Mammary epithelial cell (primary cell): Measurements from ENCODE around the gene CCHCR1.

ENCODE experiments used
- EZH2 ChIP-seq: IDR thresholded peaks from 2 replicates; pipeline ENCODE4 v1.6.1; 2012; ENCODE audit warnings: low read length, inconsistent platforms, borderline replicate concordance
- TF ChIP-seq, protein P1 (sequence below), 2 donors: IDR thresholded peaks in 1 of 2; conservative IDR thresholded peaks in 1 of 2; 2 replicates each; pipeline ENCODE4 v1.5.1; 2011 to 2012; ENCODE audit warnings: inconsistent platforms in 2 of 2, low read length in 2 of 2, mild to moderate bottlenecking in 2 of 2, control low read depth in 1 of 2, low read depth in 1 of 2; ENCODE audit not compliant: insufficient read depth in 1 of 2; ENCODE audit errors: extremely low read depth in 1 of 2

DNA sequence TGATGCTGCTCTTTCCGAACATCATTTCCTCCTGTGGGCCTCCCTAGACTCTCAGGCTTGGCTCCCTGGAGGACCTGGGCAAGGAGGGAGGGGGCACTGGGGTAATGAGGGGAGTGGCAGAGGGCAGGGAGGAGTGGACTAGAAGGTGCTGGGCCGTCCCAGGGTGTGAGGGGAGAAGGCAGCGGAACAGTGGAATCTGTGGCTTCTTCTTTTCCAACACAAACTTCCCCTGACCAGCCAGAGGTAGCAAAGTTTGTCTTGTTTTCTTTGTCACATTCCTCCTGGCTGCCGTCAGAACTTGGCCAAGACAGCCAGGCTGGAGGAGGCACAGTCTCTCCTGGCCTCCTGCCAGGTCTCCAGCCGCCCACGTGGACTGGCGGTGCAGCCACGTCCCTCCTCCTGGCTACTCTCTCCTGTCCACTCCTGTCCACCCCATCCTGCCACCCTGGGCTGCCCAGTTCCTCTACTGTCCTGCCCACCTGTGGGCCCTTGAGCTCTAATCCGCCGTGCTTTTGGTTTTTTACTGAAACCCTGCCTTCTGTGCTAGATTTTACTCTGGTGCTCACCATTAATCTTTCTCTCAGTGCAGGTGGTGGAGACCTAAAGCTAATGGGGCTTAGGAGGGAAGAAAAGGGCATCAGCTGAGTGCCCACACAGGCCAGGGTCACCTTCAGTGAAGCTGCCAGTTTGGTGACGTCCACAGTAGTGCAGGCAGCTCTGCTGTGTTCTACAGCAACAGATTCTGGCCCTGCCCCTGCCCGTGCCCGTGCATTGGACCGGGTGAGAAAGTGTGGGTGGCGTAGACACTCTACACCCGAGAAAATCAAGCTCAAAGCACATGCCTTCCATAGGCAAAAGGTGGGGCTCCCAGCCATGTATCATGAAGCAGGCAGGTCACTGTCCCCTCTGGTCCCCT lies 34.6 kb downstream of the CCHCR1 start:
- TF ChIP-seq, protein P1, sequence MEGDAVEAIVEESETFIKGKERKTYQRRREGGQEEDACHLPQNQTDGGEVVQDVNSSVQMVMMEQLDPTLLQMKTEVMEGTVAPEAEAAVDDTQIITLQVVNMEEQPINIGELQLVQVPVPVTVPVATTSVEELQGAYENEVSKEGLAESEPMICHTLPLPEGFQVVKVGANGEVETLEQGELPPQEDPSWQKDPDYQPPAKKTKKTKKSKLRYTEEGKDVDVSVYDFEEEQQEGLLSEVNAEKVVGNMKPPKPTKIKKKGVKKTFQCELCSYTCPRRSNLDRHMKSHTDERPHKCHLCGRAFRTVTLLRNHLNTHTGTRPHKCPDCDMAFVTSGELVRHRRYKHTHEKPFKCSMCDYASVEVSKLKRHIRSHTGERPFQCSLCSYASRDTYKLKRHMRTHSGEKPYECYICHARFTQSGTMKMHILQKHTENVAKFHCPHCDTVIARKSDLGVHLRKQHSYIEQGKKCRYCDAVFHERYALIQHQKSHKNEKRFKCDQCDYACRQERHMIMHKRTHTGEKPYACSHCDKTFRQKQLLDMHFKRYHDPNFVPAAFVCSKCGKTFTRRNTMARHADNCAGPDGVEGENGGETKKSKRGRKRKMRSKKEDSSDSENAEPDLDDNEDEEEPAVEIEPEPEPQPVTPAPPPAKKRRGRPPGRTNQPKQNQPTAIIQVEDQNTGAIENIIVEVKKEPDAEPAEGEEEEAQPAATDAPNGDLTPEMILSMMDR (conservative IDR thresholded peaks at IDR 0.05 in 1 of 2, IDR thresholded peaks at IDR 0.05 in 1 of 2; ENCODE audit: extremely low read depth in 1 of 2, insufficient read depth in 1 of 2, low read depth in 1 of 2, low read length in 2 of 2): no peak
- no peak for TF ChIP-seq EZH2
